Astrocyte (in vitro differentiated cells and primary cell): Measurements from ENCODE around the gene WSCD2.

ENCODE experiments used
- CTCF ChIP-seq: IDR thresholded peaks from 2 replicates; pipeline ENCODE4 v1.5.1; 2011; ENCODE audit warnings: low read depth, mild to moderate bottlenecking, inconsistent platforms, low read length, moderate library complexity; ENCODE audit not compliant: insufficient read depth
- EZH2 ChIP-seq: IDR thresholded peaks from 2 replicates; pipeline ENCODE4 v1.6.1; 2012; ENCODE audit warnings: mild to moderate bottlenecking, low read length, inconsistent platforms; ENCODE audit not compliant: insufficient read depth

DNA sequence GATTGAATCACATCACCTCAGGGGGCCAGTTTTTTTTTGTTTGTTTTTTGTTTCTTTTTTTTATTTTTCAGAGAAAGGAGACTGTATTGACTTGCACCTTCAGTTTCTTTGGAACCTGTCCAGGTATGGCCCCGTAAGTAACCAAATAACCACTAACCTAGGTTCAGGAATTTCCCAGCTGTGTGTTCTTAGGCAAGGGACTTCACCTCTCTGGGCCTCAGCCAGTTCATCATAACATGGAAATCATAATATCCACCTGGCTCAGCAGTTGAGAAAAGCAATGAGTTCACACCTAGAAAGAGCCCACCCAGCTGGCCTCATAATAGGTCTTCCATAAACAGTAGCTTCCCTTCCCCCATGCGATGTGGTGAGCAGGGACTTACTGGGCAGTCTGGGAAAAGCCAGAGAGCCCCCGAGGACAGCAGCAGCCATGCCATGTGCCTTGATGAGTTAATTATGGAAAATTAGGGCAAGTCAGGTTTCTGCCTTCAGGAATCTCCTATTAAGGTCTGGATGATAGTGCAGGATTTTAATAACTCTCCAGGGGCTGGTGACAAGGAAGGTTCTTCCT lies 27.4 kb upstream of the WSCD2 start:
- TF ChIP-seq CTCF (no peak), EZH2 (no peak)
